MM.1S (cell line): ENCODE results near the gene MCRIP1.

Experiments
- DNase-seq: peaks from one replicate; pipeline ENCODE4 v3.0.0-alpha.2; 2015
- H2AFZ ChIP-seq: fragments of 300-600 bp; sonication (generic); 2 replicates; pipeline ENCODE4 v1.6.0; 2016; ENCODE audit warnings: antibody characterized with exemption, low read length
- H3F3A ChIP-seq: fragments of 300-600 bp; sonication (generic); 2 replicates; pipeline ENCODE4 v1.6.1; 2016; ENCODE audit warnings: mild to moderate bottlenecking, antibody characterized with exemption, low read length, moderate library complexity, mixed read lengths; ENCODE audit not compliant: insufficient read depth
- H3K27ac ChIP-seq: fragments of 300-600 bp; sonication (generic); 2 replicates; pipeline ENCODE4 v1.5.1; 2016; ENCODE audit warnings: mild to moderate bottlenecking, low read length
- H3K27me3 ChIP-seq: fragments of 300-600 bp; sonication (generic); replicated peaks from 2 replicates; pipeline ENCODE4 v1.6.0; 2016; ENCODE audit warnings: low read length; ENCODE audit not compliant: insufficient read depth
- H3K36me3 ChIP-seq: fragments of 300-600 bp; sonication (generic); replicated peaks from 2 replicates; pipeline ENCODE4 v1.6.1; 2016; ENCODE audit warnings: mild to moderate bottlenecking, low read length, mixed read lengths; ENCODE audit not compliant: insufficient read depth
- H3K4me1 ChIP-seq: fragments of 300-600 bp; sonication (generic); 2 replicates; pipeline ENCODE4 v1.6.1; 2016; ENCODE audit warnings: low read length, mixed read lengths
- H3K4me2 ChIP-seq: fragments of 300-600 bp; sonication (generic); 2 replicates; pipeline ENCODE4 v1.6.0; 2016; ENCODE audit warnings: low read depth, low read length
- H3K4me3 ChIP-seq: fragments of 300-600 bp; sonication (generic); 2 replicates; pipeline ENCODE4 v1.5.1; 2016; ENCODE audit warnings: low read length, mixed read lengths
- H3K79me2 ChIP-seq: fragments of 300-600 bp; sonication (generic); 2 replicates; pipeline ENCODE4 v1.6.1; 2016; ENCODE audit warnings: mixed run types, low read length, mixed read lengths
- H3K9ac ChIP-seq: fragments of 300-600 bp; sonication (generic); 2 replicates; pipeline ENCODE4 v1.6.1; 2016; ENCODE audit warnings: low read length, mixed read lengths
- H3K9me2 ChIP-seq: fragments of 300-600 bp; sonication (generic); replicated peaks from 2 replicates; pipeline ENCODE4 v1.6.1; 2016; ENCODE audit warnings: mild to moderate bottlenecking, low read length, mixed read lengths; ENCODE audit not compliant: insufficient read depth
- H3K9me3 ChIP-seq: fragments of 300-600 bp; sonication (generic); replicated peaks from 2 replicates; pipeline ENCODE4 v1.6.1; 2016; ENCODE audit warnings: mild to moderate bottlenecking, low read length, mixed read lengths; ENCODE audit not compliant: insufficient read depth
- H4K20me1 ChIP-seq: fragments of 300-600 bp; sonication (generic); 2 replicates; pipeline ENCODE4 v1.6.1; 2016; ENCODE audit warnings: mild to moderate bottlenecking, low read length, moderate library complexity, mixed read lengths; ENCODE audit not compliant: insufficient read depth
- EZH2 ChIP-seq: fragments of 300-600 bp; sonication (generic); optimal IDR thresholded peaks from 2 replicates; pipeline ENCODE3; 2017; ENCODE audit warnings: low read depth, mild to moderate bottlenecking, antibody characterized with exemption, low read length, mixed read lengths
- EZH2phosphoT487 ChIP-seq: fragments of 300-600 bp; sonication (generic); IDR thresholded peaks from 2 replicates; pipeline ENCODE4 v1.6.1; 2018; ENCODE audit warnings: antibody characterized with exemption, low read length
- TF ChIP-seq, protein P1 (sequence below): fragments of 300-600 bp; sonication (generic); IDR thresholded peaks from 2 replicates; pipeline ENCODE4 v1.5.1; 2016; ENCODE audit warnings: antibody characterized with exemption, low read length, mixed read lengths

The MCRIP1 gene

DNA sequence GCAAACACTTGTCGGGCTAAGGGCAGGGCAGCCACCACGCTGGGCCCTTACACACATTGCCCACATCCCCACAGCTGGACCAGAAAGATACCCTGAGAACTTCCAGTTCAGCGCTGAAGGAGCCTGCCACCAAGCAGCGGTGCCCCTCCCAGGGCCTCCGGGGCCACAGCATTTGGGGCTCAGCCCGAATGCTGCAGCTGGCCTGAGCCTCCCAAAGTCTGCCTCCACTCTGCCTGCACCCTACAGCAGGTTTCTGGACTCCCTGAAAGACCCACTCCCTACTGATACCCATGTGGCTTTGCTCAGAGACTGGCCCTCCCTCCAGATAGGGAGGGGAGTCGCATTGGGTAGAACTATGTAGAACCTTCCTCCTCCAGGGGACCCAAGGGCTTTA, 1.5 kb downstream of the MCRIP1 start:
- Histone ChIP-seq H3K27ac (no peak overlapping the region), H3K4me2 (peak overlapping the region; percentile 100; the same call in 1 of the 2 replicates), H2AFZ (no peak overlapping the region), H3K27me3 (no peaks in the 10 kb centered on the region), H3K36me3 (no peaks in the 10 kb centered on the region), H3K4me1 (peaks cover 14% of the 10 kb centered on the region), H3K4me3 (no peak overlapping the region), H3K9ac (no peak overlapping the region), H4K20me1 (no peaks in the 10 kb centered on the region), H3F3A (peaks cover 16% of the 10 kb centered on the region), H3K9me3 (no peaks in the 10 kb centered on the region), H3K9me2 (no peaks in the 10 kb centered on the region), H3K79me2 (peaks cover 11% of the 10 kb centered on the region)
- DNase-seq = no peak
- no peak for TF ChIP-seq EZH2
- no peak for TF ChIP-seq EZH2phosphoT487
- TF ChIP-seq, protein P1, sequence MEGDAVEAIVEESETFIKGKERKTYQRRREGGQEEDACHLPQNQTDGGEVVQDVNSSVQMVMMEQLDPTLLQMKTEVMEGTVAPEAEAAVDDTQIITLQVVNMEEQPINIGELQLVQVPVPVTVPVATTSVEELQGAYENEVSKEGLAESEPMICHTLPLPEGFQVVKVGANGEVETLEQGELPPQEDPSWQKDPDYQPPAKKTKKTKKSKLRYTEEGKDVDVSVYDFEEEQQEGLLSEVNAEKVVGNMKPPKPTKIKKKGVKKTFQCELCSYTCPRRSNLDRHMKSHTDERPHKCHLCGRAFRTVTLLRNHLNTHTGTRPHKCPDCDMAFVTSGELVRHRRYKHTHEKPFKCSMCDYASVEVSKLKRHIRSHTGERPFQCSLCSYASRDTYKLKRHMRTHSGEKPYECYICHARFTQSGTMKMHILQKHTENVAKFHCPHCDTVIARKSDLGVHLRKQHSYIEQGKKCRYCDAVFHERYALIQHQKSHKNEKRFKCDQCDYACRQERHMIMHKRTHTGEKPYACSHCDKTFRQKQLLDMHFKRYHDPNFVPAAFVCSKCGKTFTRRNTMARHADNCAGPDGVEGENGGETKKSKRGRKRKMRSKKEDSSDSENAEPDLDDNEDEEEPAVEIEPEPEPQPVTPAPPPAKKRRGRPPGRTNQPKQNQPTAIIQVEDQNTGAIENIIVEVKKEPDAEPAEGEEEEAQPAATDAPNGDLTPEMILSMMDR = no peak

DNA sequence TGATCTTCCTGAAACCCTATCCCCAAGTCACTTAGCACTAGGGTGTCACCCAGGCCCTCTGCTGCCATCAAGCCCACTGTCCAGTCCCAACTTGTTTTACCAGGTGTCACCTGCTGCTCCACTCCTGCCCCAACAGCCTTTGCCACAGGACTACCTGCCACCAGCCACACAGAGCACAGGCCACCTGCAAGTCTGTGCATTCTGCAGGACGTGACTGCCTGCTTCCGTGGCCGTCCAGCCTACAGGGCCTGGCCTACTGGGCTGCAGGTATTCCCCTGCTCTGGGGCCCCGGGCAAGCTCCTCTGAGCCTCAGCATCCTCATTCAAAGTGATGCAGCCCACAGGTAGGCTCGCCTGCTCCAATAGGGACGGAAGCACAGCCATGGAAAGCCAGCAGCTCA, 3.2 kb downstream of the MCRIP1 start:
- Histone ChIP-seq H3K9me2 (no peaks in the 10 kb centered on the region), H3K27ac (no peak overlapping the region), H3F3A (peaks cover 16% of the 10 kb centered on the region), H3K9ac (no peak overlapping the region), H4K20me1 (no peaks in the 10 kb centered on the region), H3K4me1 (peaks cover 14% of the 10 kb centered on the region), H3K79me2 (peaks cover 11% of the 10 kb centered on the region), H3K4me3 (no peak overlapping the region), H3K4me2 (no peak overlapping the region), H3K27me3 (no peaks in the 10 kb centered on the region), H2AFZ (no peak overlapping the region), H3K9me3 (no peaks in the 10 kb centered on the region), H3K36me3 (no peaks in the 10 kb centered on the region)
- TF ChIP-seq EZH2 (no peak), EZH2phosphoT487 (no peak)
- TF ChIP-seq, protein P1 = no peak
- no peak for DNase-seq

DNA sequence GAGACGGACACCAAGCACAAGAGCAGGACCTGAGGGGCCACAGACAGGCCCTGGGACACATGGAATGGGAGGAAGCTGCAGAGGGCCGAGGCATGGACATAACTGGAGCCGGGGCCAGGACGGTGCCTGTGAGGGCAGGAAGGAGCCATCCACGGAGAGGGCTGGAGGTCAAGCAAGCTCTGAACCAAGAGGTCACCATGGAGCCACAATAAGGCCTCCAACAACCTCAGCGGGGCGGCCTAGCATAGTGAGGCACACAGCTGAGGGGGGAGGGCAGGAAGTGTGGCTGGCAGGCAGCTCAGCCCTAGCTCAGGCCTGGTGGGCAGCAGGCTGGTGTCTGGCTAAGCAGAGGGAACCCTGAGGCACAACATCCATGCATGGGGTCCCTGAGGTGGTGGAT, 4.4 kb downstream of the MCRIP1 start:
- Histone ChIP-seq H3K36me3 (no peaks in the 10 kb centered on the region), H3K4me1 (peaks cover 11% of the 10 kb centered on the region), H3F3A (peaks cover 13% of the 10 kb centered on the region), H3K27me3 (no peaks in the 10 kb centered on the region), H2AFZ (no peak overlapping the region), H3K9ac (no peak overlapping the region), H3K27ac (no peak overlapping the region), H3K79me2 (peaks cover 11% of the 10 kb centered on the region), H4K20me1 (no peaks in the 10 kb centered on the region), H3K4me2 (no peak overlapping the region), H3K9me2 (no peaks in the 10 kb centered on the region), H3K9me3 (no peaks in the 10 kb centered on the region), H3K4me3 (no peak overlapping the region)
- TF ChIP-seq, protein P1 = no peak
- TF ChIP-seq EZH2 = no peak
- DNase-seq = no peak
